Stomach (tissue), 4 donors: ENCODE measurements around the gene RAX2.

ENCODE experiments used
- CTCF ChIP-seq, 7 experiments: fragments of 450-650 bp in 4 of 7; fragments of 200-600 bp in 3 of 7; sonication (generic) in 3 of 7; IDR thresholded peaks; one replicate each; pipeline ENCODE4 v1.5.1; 2016 to 2019; ENCODE audit warnings: antibody characterized with exemption in 7 of 7, control low read depth in 2 of 7, mild to moderate bottlenecking in 1 of 7
- EP300 ChIP-seq: sonication (generic); formaldehyde crosslinking; IDR thresholded peaks from one replicate; pipeline ENCODE4 v1.6.1; 2017; ENCODE audit warnings: antibody characterized with exemption
- POLR2AphosphoS5 ChIP-seq, 3 donors: sonication (generic); formaldehyde crosslinking; IDR thresholded peaks; one replicate each; pipeline ENCODE4 v1.6.1; 2016; ENCODE audit warnings: antibody characterized with exemption in 3 of 3

GRCh38 chr19:3759482-3760254, 12.4 kb downstream of the RAX2 start:
- TF ChIP-seq CTCF (IDR thresholded peaks at IDR 0.05) = no peak
- TF ChIP-seq EP300 = no peak
- TF ChIP-seq POLR2AphosphoS5 (IDR thresholded peaks at IDR 0.05) = no peak
